RWPE2 (cell line): Measurements from ENCODE around the gene MYL1.

ENCODE experiments used
- ATAC-seq: fragments of 200-7000 bp; cut with Tn5 transposase; 3 replicates; pipeline ENCODE4 v1.9.1; 2021; ENCODE audit warnings: low read depth
- DNase-seq: peaks from one replicate; pipeline ENCODE4 v3.0.0-alpha.2; 2020; ENCODE audit warnings: low spot score
- H3K27ac ChIP-seq: fragments of 450-650 bp; 2 replicates; pipeline ENCODE4 v1.5.1; 2017; ENCODE audit warnings: mild to moderate bottlenecking; ENCODE audit not compliant: poor library complexity, severe bottlenecking
- H3K27me3 ChIP-seq: fragments of 250-450 bp; sonication (Bioruptor Pico); 2 replicates; pipeline ENCODE4 v1.5.1; 2021; ENCODE audit warnings: mild to moderate bottlenecking, moderate library complexity; ENCODE audit not compliant: insufficient read depth, poor library complexity, severe bottlenecking
- H3K36me3 ChIP-seq: fragments of 250-450 bp; sonication (Bioruptor Pico); 2 replicates; pipeline ENCODE4 v1.5.1; 2020; ENCODE audit warnings: low read depth, mild to moderate bottlenecking, moderate library complexity
- H3K4me1 ChIP-seq: fragments of 250-450 bp; sonication (Bioruptor Pico); 2 replicates; pipeline ENCODE4 v1.5.1; 2021; ENCODE audit warnings: mild to moderate bottlenecking, moderate library complexity; ENCODE audit not compliant: insufficient read depth, poor library complexity, severe bottlenecking
- H3K4me3 ChIP-seq: fragments of 250-450 bp; sonication (Bioruptor Pico); 2 replicates; pipeline ENCODE4 v1.5.1; 2021; ENCODE audit warnings: mild to moderate bottlenecking, moderate library complexity; ENCODE audit not compliant: severe bottlenecking
- H3K9me3 ChIP-seq: fragments of 250-450 bp; sonication (Bioruptor Pico); 2 replicates; pipeline ENCODE4 v1.5.1; 2021; ENCODE audit warnings: mild to moderate bottlenecking, moderate library complexity; ENCODE audit not compliant: severe bottlenecking
- CTCF ChIP-seq: fragments of 450-650 bp; IDR thresholded peaks from one replicate; pipeline ENCODE4 v1.5.1; 2017; ENCODE audit warnings: mild to moderate bottlenecking, moderate library complexity; ENCODE audit not compliant: poor library complexity, severe bottlenecking

The MYL1 gene

GRCh38 chr2:210299866-210300373 lies 15.1 kb downstream of the MYL1 start:
- Histone ChIP-seq H3K36me3 (no peaks in the 10 kb centered on the region), H3K27me3 (no peaks in the 10 kb centered on the region), H3K4me1 (no peaks in the 10 kb centered on the region), H3K27ac (no peak overlapping the region), H3K9me3 (no peaks in the 10 kb centered on the region), H3K4me3 (no peak overlapping the region)
- DNase-seq (no peak), ATAC-seq (no peak)
- no peak for TF ChIP-seq CTCF

GRCh38 chr2:210288408-210288807 lies 26.6 kb downstream of the MYL1 start:
- H3K4me1 ChIP-seq: no peaks in the 10 kb centered on the region
- ATAC-seq (no peak), DNase-seq (no peak)
- H3K4me3 ChIP-seq: no peak overlapping the region
- no peaks in the 10 kb centered on the region for H3K9me3 ChIP-seq
- H3K27me3 ChIP-seq: no peaks in the 10 kb centered on the region
- no peak overlapping the region for H3K27ac ChIP-seq
- H3K36me3 ChIP-seq: no peaks in the 10 kb centered on the region
- no peak for TF ChIP-seq CTCF

GRCh38 chr2:210287301-210287700 lies 27.7 kb downstream of the MYL1 start:
- Histone ChIP-seq H3K9me3 (no peaks in the 10 kb centered on the region), H3K36me3 (no peaks in the 10 kb centered on the region), H3K4me1 (no peaks in the 10 kb centered on the region), H3K4me3 (no peak overlapping the region), H3K27me3 (no peaks in the 10 kb centered on the region), H3K27ac (no peak overlapping the region)
- ATAC-seq (no peak), DNase-seq (no peak)
- TF ChIP-seq CTCF: no peak

GRCh38 chr2:210286123-210286680 lies 28.8 kb downstream of the MYL1 start:
- H3K9me3 ChIP-seq: no peaks in the 10 kb centered on the region
- H3K4me3 ChIP-seq: no peak overlapping the region
- no peak for TF ChIP-seq CTCF
- H3K27ac ChIP-seq: no peak overlapping the region
- no peaks in the 10 kb centered on the region for H3K36me3 ChIP-seq
- H3K4me1 ChIP-seq: no peaks in the 10 kb centered on the region
- ATAC-seq (no peak), DNase-seq (no peak)
- H3K27me3 ChIP-seq: no peaks in the 10 kb centered on the region

- H3K27ac ChIP-seq: no peak overlapping the region
- TF ChIP-seq CTCF: no peak
- H3K36me3 ChIP-seq: no peaks in the 10 kb centered on the region
- ATAC-seq (no peak), DNase-seq (no peak)
- no peaks in the 10 kb centered on the region for H3K4me1 ChIP-seq
- H3K4me3 ChIP-seq: no peak overlapping the region
- no peaks in the 10 kb centered on the region for H3K9me3 ChIP-seq
- H3K27me3 ChIP-seq: no peaks in the 10 kb centered on the region
Observed at GRCh38 chr2:210277133-210277532, 37.8 kb downstream of the MYL1 start.
